H9 (cell line): ENCODE data around the gene TBC1D5. TPM values are rescaled to one million over a fixed set of nuclear protein-coding genes. Genes with fewer than 3 reads are reported as not detected.

Experiments
- DNase-seq: peaks from one replicate; pipeline ENCODE4 v3.0.0-alpha.2; 2017
- H2AFZ ChIP-seq: one replicate; pipeline ENCODE4 v1.6.1; 2013; ENCODE audit warnings: mild to moderate bottlenecking, low read length, control low read depth, moderate library complexity
- H2AK5ac ChIP-seq: 2 replicates; pipeline ENCODE4 v1.6.1; 2013; ENCODE audit warnings: low read length, control low read depth, mixed read lengths; ENCODE audit not compliant: insufficient read length
- H2BK120ac ChIP-seq: one replicate; pipeline ENCODE4 v1.6.1; 2013; ENCODE audit warnings: low read depth, mild to moderate bottlenecking, low read length, control low read depth, inconsistent platforms; ENCODE audit not compliant: poor library complexity, severe bottlenecking
- H2BK12ac ChIP-seq: 2 replicates; pipeline ENCODE4 v1.6.1; 2013; ENCODE audit warnings: low read length, control low read depth, mixed read lengths, low read depth; ENCODE audit not compliant: insufficient read length
- H2BK15ac ChIP-seq: 2 replicates; pipeline ENCODE4 v1.6.1; 2013; ENCODE audit warnings: low read depth, low read length, control low read depth
- H2BK20ac ChIP-seq: one replicate; pipeline ENCODE4 v1.6.1; 2013; ENCODE audit warnings: low read depth, mild to moderate bottlenecking, low read length, control low read depth, inconsistent platforms; ENCODE audit not compliant: poor library complexity, severe bottlenecking
- H2BK5ac ChIP-seq: 2 replicates; pipeline ENCODE4 v1.6.1; 2013; ENCODE audit warnings: low read length, control low read depth, mixed read lengths; ENCODE audit not compliant: insufficient read length
- H3K14ac ChIP-seq: 2 replicates; pipeline ENCODE4 v1.6.1; 2013; ENCODE audit warnings: low read length, control low read depth; ENCODE audit not compliant: insufficient read depth
- H3K18ac ChIP-seq: 2 replicates; pipeline ENCODE4 v1.6.1; 2013; ENCODE audit warnings: low read depth, mild to moderate bottlenecking, mixed read lengths, low read length, control low read depth; ENCODE audit not compliant: insufficient read length
- H3K23ac ChIP-seq: 2 replicates; pipeline ENCODE4 v1.6.1; 2013; ENCODE audit warnings: low read length, control low read depth, mixed read lengths, low read depth; ENCODE audit not compliant: insufficient read length
- H3K23me2 ChIP-seq: 2 replicates; pipeline ENCODE4 v1.6.1; 2013; ENCODE audit warnings: low read depth, mild to moderate bottlenecking, mixed read lengths, low read length, control low read depth; ENCODE audit not compliant: insufficient read length, poor library complexity, severe bottlenecking
- H3K27ac ChIP-seq: 2 replicates; pipeline ENCODE4 v1.5.1; 2013; ENCODE audit warnings: low read length, control low read depth, mixed read lengths, low read depth; ENCODE audit not compliant: insufficient read length
- H3K27me3 ChIP-seq: 2 replicates; pipeline ENCODE4 v1.6.1; 2013; ENCODE audit warnings: low read length, control low read depth, inconsistent platforms; ENCODE audit not compliant: insufficient read depth
- H3K4ac ChIP-seq: 2 replicates; pipeline ENCODE4 v1.6.1; 2013; ENCODE audit warnings: low read depth, mild to moderate bottlenecking, control low read depth, inconsistent platforms, low read length, moderate library complexity
- H3K4me1 ChIP-seq: 2 replicates; pipeline ENCODE4 v1.6.1; 2013; ENCODE audit warnings: low read length, control low read depth, inconsistent platforms; ENCODE audit not compliant: insufficient read depth
- H3K4me2 ChIP-seq: 2 replicates; pipeline ENCODE4 v1.6.1; 2013; ENCODE audit warnings: low read length, control low read depth, mixed read lengths; ENCODE audit not compliant: insufficient read length, insufficient read depth
- H3K56ac ChIP-seq: 2 replicates; pipeline ENCODE4 v1.6.1; 2013; ENCODE audit warnings: low read depth, mild to moderate bottlenecking, mixed read lengths, low read length, control low read depth; ENCODE audit not compliant: insufficient read length
- H3K79me1 ChIP-seq: 2 replicates; pipeline ENCODE4 v1.6.1; 2013; ENCODE audit warnings: low read depth, mild to moderate bottlenecking, moderate library complexity, low read length, control low read depth, inconsistent platforms; ENCODE audit not compliant: insufficient read depth, poor library complexity, severe bottlenecking
- H3K79me2 ChIP-seq: 2 replicates; pipeline ENCODE4 v1.6.1; 2013; ENCODE audit warnings: low read length, control low read depth, inconsistent platforms; ENCODE audit not compliant: insufficient read depth
- H3K9ac ChIP-seq: 2 replicates; pipeline ENCODE4 v1.6.1; 2013; ENCODE audit warnings: low read length, control low read depth, mixed read lengths; ENCODE audit not compliant: insufficient read length; ENCODE audit errors: extremely low read depth
- H3K9me3 ChIP-seq: one replicate; pipeline ENCODE4 v1.6.1; 2013; ENCODE audit warnings: low read depth, low read length, inconsistent platforms; ENCODE audit not compliant: control insufficient read depth
- H3T11ph ChIP-seq: one replicate; pipeline ENCODE4 v1.6.1; 2013; ENCODE audit warnings: mild to moderate bottlenecking, low read length, control low read depth, inconsistent platforms
- H4K20me1 ChIP-seq: one replicate; pipeline ENCODE4 v1.6.1; 2013; ENCODE audit not compliant: control insufficient read depth, insufficient read length, insufficient read depth
- H4K5ac ChIP-seq: 2 replicates; pipeline ENCODE4 v1.6.1; 2013; ENCODE audit warnings: low read depth, mild to moderate bottlenecking, mixed read lengths, low read length, control low read depth; ENCODE audit not compliant: insufficient read length
- H4K8ac ChIP-seq: replicated peaks from 2 replicates; pipeline ENCODE4 v1.6.1; 2013; ENCODE audit warnings: low read length, control low read depth, mixed read lengths, low read depth; ENCODE audit not compliant: insufficient read length
- H4K91ac ChIP-seq: 2 replicates; pipeline ENCODE4 v1.6.1; 2013; ENCODE audit warnings: low read depth, mild to moderate bottlenecking, moderate library complexity, mixed read lengths, low read length, control low read depth; ENCODE audit not compliant: insufficient read length
- H3K27ac Mint-ChIP-seq, 3 experiments: 2 replicates in 2 of 3; 3 replicates in 1 of 3; pipeline ENCODE4 v1.8.0; 2020 to 2021; ENCODE audit warnings: mixed read lengths in 3 of 3, mild to moderate bottlenecking in 1 of 3, moderate library complexity in 1 of 3
- H3K27me3 Mint-ChIP-seq: 2 replicates; pipeline ENCODE4 v1.8.0; 2021; ENCODE audit warnings: low read depth, mild to moderate bottlenecking, moderate library complexity, mixed read lengths
- H3K36me3 Mint-ChIP-seq, 3 experiments: 2 replicates in 2 of 3; 3 replicates in 1 of 3; pipeline ENCODE4 v1.8.0; 2020 to 2021; ENCODE audit warnings: low read depth in 3 of 3, mixed read lengths in 3 of 3; ENCODE audit not compliant: insufficient read depth in 1 of 3
- H3K4me1 Mint-ChIP-seq, 2 experiments: 2 replicates each; pipeline ENCODE4 v1.8.0; 2020; ENCODE audit warnings: mixed read lengths in 2 of 2
- H3K4me3 Mint-ChIP-seq, 2 experiments: 2 replicates in 1 of 2; 3 replicates in 1 of 2; pipeline ENCODE4 v1.8.0; 2020 to 2021; ENCODE audit warnings: mild to moderate bottlenecking in 2 of 2, mixed read lengths in 2 of 2, moderate library complexity in 1 of 2
- H3K9me3 Mint-ChIP-seq, 2 experiments: 2 replicates in 1 of 2; 3 replicates in 1 of 2; pipeline ENCODE4 v1.8.0; 2020; ENCODE audit warnings: mild to moderate bottlenecking in 2 of 2, mixed read lengths in 2 of 2, moderate library complexity in 1 of 2
- WGBS: extraction: QIAGEN DNeasy Blood & Tissue Kit; methylation state at CpG from one replicate; pipeline ENCODE4 v1.1.7; 2013; ENCODE audit warnings: missing lambda C conversion rate, low lambda C conversion rate, mixed read lengths; ENCODE audit not compliant: insufficient read length; ENCODE audit errors: extremely low coverage; 5-methylcytosine and 5-hydroxymethylcytosine counted together
- total RNA-seq: library from RNA; stranded (reverse); gene quantifications from 2 replicates; pipeline ENCODE4 v1.2.1, GENCODE V29; 2021
- TF ChIP-seq, protein P1 (sequence below): fragments of 200-600 bp; sonication (generic); conservative IDR thresholded peaks from 3 replicates; pipeline ENCODE4 v1.8.0; 2021; ENCODE audit warnings: antibody characterized with exemption, mild to moderate bottlenecking

The TBC1D5 gene
- total RNA-seq, 1 experiment from 2014 or later: 25.0 TPM

DNA sequence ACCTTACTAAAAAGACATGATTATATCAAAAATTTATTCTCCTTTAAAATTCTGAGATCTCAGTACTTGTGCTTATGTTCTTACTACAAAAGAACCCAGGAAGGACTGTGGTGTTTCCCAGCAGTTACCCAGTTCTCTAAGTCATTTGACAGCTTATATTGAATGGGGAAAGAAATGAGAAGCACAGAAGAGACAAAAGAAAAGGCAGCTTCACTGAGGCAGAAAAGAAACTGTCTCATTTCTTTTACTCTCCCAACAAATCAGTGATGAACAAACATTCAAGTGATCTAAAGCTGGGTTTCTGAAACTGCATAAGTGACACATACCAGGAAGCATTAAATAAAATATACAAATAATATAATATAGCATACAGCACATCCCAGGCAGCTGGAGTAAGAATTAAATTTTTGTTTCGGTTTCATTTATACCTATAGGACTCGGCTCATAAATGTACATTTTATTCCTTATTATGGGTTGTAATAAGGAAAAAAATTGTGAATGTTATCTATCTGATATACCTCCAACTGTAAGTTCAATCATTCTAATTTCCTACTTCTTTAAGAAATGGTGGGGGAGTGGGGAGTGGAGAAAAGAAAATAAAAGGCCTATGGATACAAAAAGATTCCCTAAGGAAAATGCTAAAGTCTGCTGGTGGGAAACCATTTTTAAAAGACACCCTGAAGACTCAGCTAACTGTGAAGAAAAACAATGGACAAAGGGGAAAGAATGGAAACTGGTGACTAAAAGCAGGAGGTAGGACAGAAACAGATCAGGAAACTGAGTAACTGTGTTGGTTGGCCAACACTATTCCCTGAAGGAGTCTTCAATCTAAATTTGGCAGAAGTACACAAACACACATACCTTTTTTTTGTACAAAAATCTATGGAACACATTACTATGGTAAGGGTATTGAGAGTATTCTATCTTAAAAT, 156.8 kb downstream of the TBC1D5 start:
- Mint-ChIP-seq H3K4me3 (no peak overlapping the region), H3K27ac (peak overlapping the region in 2 of 3 experiments; percentile 4 to 95; a peak in 4 of 7 replicates), H3K36me3 (peaks cover 11 to 15% (median 15%) of the 10 kb centered on the region in 3 experiments), H3K9me3 (peaks cover 11% of the 10 kb centered on the region in 2 experiments), H3K27me3 (no peaks in the 10 kb centered on the region), H3K4me1 (peaks cover 15 to 19% of the 10 kb centered on the region in 2 experiments)
- Histone ChIP-seq H3K18ac (no peak overlapping the region), H3K27ac (no peak overlapping the region), H3K9me3 (no peaks in the 10 kb centered on the region), H3K9ac (no peak overlapping the region), H3K56ac (no peak overlapping the region), H3K4me1 (no peaks in the 10 kb centered on the region), H4K20me1 (no peaks in the 10 kb centered on the region), H2AFZ (no peak overlapping the region), H3K14ac (no peak overlapping the region), H3K23ac (no peak overlapping the region), H4K5ac (no peak overlapping the region), H3T11ph (no peak overlapping the region), H2BK20ac (no peak overlapping the region), H2BK120ac (no peak overlapping the region), H2BK5ac (no peak overlapping the region), H4K8ac (no peak overlapping the region), H3K23me2 (no peaks in the 10 kb centered on the region), H2AK5ac (no peak overlapping the region), H3K79me1 (no peaks in the 10 kb centered on the region), H3K4ac (no peak overlapping the region), H4K91ac (no peak overlapping the region), H2BK12ac (no peak overlapping the region), H3K79me2 (no peaks in the 10 kb centered on the region), H3K4me2 (no peak overlapping the region), H3K27me3 (no peaks in the 10 kb centered on the region), H2BK15ac (no peak overlapping the region)
- TF ChIP-seq, protein P1, sequence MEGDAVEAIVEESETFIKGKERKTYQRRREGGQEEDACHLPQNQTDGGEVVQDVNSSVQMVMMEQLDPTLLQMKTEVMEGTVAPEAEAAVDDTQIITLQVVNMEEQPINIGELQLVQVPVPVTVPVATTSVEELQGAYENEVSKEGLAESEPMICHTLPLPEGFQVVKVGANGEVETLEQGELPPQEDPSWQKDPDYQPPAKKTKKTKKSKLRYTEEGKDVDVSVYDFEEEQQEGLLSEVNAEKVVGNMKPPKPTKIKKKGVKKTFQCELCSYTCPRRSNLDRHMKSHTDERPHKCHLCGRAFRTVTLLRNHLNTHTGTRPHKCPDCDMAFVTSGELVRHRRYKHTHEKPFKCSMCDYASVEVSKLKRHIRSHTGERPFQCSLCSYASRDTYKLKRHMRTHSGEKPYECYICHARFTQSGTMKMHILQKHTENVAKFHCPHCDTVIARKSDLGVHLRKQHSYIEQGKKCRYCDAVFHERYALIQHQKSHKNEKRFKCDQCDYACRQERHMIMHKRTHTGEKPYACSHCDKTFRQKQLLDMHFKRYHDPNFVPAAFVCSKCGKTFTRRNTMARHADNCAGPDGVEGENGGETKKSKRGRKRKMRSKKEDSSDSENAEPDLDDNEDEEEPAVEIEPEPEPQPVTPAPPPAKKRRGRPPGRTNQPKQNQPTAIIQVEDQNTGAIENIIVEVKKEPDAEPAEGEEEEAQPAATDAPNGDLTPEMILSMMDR: no peak
- DNase-seq: no peak
- WGBS: no CpG with 5 or more reads among the region's 2 CpGs
